Immature natural killer cell (primary cell): Measurements from ENCODE around the gene RASD2. TPM values are rescaled to one million over a fixed set of nuclear protein-coding genes. Genes with fewer than 3 reads are reported as not detected.

Experiments used
- DNase-seq, 3 donors: peaks; one replicate each; pipeline ENCODE4 v3.0.0; 2022; ENCODE audit warnings: mixed read lengths in 1 of 3
- H3K27ac Mint-ChIP-seq, 6 donors: one replicate each; pipeline ENCODE4 v1.8.0; 2020; ENCODE audit warnings: mixed read lengths in 6 of 6, mild to moderate bottlenecking in 5 of 6, inconsistent platforms in 4 of 6, moderate library complexity in 3 of 6
- H3K27me3 Mint-ChIP-seq, 3 donors: one replicate each; pipeline ENCODE4 v1.8.0; 2020 to 2021; ENCODE audit warnings: low read depth in 3 of 3, mild to moderate bottlenecking in 3 of 3, mixed read lengths in 3 of 3, moderate library complexity in 3 of 3, inconsistent platforms in 1 of 3
- H3K36me3 Mint-ChIP-seq, 3 donors: one replicate each; pipeline ENCODE4 v1.8.0; 2020; ENCODE audit warnings: mixed read lengths in 3 of 3, inconsistent platforms in 2 of 3, mild to moderate bottlenecking in 2 of 3
- H3K4me1 Mint-ChIP-seq, 2 donors: one replicate each; pipeline ENCODE4 v1.8.0; 2020; ENCODE audit warnings: inconsistent platforms in 2 of 2, mild to moderate bottlenecking in 2 of 2, mixed read lengths in 2 of 2, moderate library complexity in 1 of 2
- H3K4me3 Mint-ChIP-seq, 5 donors: one replicate each; pipeline ENCODE4 v1.8.0; 2020; ENCODE audit warnings: mild to moderate bottlenecking in 5 of 5, mixed read lengths in 5 of 5, inconsistent platforms in 3 of 5, moderate library complexity in 3 of 5
- H3K9me3 Mint-ChIP-seq, 6 donors: one replicate each; pipeline ENCODE4 v1.8.0; 2020; ENCODE audit warnings: mild to moderate bottlenecking in 6 of 6, mixed read lengths in 6 of 6, inconsistent platforms in 4 of 6, moderate library complexity in 3 of 6
- polyA plus RNA-seq, 3 donors: library from polyadenylated mRNA; unstranded; fragments of 300-500 nt; fragmentation: Illumina TruSeq; gene quantifications; one replicate each; pipeline ENCODE4 v1.2.3, GENCODE V29; 2021

RASD2 gene
- polyA plus RNA-seq, 3 donors from 2014 or later, result not detected

DNA sequence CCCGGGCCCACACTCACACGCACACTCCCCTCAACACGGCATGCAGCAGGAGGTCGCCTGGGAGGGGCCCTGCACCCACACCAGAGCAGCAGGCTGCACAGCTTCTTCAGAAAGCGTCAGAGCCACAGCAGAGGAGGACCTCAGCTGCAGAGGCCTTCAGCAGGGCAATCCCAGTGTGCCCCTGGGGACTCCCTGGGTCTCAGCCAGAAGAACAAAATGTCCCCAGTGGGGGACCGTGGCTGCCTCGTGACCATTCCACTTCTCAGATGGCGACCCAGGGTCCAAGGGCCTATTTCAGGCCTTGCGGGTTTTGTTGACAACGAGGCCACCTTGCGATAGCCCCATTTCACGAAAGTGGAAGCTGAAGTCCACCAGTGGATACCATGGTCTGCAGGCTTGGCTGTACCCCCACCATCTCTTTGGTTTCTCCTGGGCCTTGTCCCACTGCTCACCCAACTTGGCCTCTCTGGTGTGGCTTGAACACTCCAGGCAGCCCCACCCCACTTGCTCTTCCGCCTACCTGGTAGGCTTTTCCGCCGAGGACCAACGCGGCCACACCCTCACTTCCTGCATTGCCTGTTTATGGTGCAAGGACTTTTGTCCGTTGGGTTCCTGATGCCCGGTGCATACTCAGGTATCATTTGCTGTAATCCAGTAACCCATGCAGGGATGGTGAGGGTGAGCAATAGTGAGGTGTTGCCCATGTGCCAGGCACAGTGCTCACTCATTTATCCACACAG, 38.4 kb downstream of the RASD2 start:
- H3K4me1 Mint-ChIP-seq, result no peaks in the 10 kb centered on the region
- H3K27ac Mint-ChIP-seq, result no peak overlapping the region
- peaks cover 0 to 4% (median 3%) of the 10 kb centered on the region in 3 donors for H3K27me3 Mint-ChIP-seq
- H3K4me3 Mint-ChIP-seq, result no peak overlapping the region
- peaks cover 0 to 2% (median 0%) of the 10 kb centered on the region in 6 donors for H3K9me3 Mint-ChIP-seq
- DNase-seq, result no peak
- H3K36me3 Mint-ChIP-seq, result no peaks in the 10 kb centered on the region

DNA sequence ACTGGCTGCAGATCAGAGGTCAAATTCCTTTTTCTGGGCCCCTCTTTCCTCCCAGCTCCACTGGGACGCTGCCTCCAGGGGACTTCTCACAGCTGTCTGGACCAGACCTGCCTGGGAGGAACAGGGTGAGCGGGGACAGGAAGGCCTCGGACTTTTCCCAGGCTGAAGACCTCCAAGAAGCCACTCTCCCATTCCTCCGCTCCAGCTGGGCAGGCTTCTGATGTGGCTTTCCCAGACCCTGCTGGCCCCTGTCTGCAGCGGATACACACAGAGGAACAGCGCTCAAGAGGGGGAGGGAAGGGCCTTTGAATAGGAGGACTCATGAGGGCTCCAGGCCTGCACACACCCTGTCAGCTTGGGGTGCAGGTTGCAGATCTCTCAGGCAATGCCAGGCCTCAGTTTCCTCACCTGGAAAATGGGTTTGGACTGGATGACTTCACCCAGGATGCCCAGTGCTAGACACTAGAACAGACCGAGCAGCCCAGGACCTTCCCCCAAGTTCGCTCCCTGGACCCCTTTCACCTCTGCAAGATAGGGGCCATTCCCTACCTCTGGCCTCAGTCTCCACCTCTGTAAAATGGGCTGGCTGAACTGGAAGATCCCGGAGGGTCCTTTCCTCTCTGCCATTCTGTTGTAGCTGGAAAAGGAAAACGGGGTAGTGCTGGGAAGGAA, 39.9 kb downstream of the RASD2 start:
- Mint-ChIP-seq H3K36me3 (no peaks in the 10 kb centered on the region), H3K4me1 (no peaks in the 10 kb centered on the region), H3K27me3 (peaks cover 0 to 4% (median 3%) of the 10 kb centered on the region in 3 donors), H3K9me3 (peaks cover 0 to 2% (median 0%) of the 10 kb centered on the region in 6 donors), H3K4me3 (no peak overlapping the region), H3K27ac (no peak overlapping the region)
- no peak for DNase-seq

DNA sequence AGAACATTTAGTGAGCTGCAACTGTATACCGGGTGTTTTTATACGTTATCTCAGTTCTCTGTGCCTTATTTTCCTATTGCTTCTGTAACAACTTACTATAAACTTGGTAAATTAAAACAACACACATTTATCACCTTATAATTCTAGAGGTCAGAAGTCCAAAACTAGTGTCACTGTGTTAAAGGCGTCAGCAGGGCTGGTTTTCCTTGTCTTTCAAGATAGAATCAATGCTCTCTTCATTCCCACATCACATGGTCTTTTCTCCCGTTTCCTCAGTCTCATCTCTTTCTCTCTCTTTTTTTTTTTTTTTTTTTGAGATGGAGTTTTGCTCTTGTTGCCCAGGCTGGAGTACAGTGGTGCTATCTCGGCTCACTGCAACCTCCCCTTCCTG, 40.4 kb downstream of the RASD2 start:
- Mint-ChIP-seq H3K27ac (no peak overlapping the region), H3K4me3 (no peak overlapping the region), H3K4me1 (no peaks in the 10 kb centered on the region), H3K9me3 (peaks cover 0 to 2% (median 0%) of the 10 kb centered on the region in 6 donors), H3K27me3 (peaks cover 0 to 4% (median 3%) of the 10 kb centered on the region in 3 donors), H3K36me3 (no peaks in the 10 kb centered on the region)
- DNase-seq, result no peak

DNA sequence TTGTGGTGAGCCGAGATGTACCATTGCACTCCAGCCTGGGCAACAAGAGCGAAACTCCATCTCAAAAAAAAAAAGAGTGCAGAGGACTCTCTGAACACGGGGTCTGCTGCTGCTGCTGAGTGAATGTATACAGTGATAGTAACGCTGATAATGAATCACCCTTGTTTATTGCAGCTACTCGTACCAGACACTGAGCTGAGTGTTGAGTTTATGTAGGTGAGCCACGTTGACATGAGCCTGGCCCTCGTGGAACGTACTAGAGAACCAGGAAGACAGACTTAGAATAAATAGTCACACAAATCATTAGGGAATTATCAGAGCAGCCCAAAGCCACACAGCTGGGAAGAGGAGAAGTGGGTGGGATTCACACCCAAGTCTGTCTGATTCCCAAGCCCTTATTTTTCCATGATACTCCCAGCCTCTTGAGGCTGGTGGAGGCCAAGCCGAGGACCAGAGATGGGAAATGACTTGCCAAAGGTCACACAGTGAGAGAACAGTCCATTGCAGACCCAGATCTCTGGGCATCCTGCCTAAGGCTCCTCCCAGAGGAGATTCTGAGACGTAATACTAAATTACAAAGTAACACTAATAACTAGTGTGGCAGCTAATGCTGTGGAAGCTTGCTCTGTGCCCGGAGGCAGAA, 41.7 kb downstream of the RASD2 start:
- Mint-ChIP-seq H3K4me3 (no peak overlapping the region), H3K4me1 (no peaks in the 10 kb centered on the region), H3K36me3 (no peaks in the 10 kb centered on the region), H3K9me3 (peaks cover 0 to 2% (median 0%) of the 10 kb centered on the region in 6 donors), H3K27me3 (peaks cover 0 to 4% (median 0%) of the 10 kb centered on the region in 3 donors), H3K27ac (no peak overlapping the region)
- no peak for DNase-seq

DNA sequence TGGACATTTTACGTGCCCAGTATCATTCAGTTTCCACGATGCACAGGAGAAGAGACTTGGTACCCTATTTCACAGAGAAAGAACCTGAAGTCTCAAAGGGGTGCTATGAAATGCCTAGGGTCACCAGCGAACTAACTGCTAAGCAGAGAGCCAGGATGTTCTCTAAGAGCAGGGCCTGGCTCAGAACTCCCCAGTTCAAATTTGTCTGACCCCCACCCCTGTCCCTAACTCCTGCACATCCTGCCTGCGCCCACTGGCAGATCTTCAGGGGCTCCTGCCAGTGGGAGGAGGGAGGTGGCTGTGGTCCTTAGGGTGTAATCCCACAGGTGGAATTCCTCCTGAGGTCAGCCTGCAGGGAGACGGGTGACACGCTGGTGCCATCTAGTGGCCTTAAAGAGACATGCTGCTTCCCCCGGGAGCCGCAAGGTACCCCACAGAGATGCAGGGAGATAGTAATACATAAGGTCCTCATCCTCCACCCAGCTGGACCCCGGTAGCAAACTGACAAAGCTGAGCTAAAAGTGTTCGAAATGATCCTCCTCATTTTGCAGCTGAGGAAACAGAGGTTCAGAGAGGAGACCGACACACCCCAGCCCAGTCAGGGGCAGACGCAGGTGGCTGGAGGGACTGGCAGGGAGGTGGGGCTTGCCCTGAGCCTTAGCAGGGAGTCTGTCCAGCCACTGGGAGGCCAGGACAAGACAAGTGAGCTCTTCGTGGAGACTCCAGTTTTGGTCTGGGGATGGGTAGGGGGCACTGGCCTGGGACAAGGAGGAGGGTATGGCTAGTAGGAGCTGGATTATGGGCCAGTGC, 42.4 kb downstream of the RASD2 start:
- Mint-ChIP-seq H3K27me3 (peaks cover 0 to 2% (median 0%) of the 10 kb centered on the region in 3 donors), H3K9me3 (peaks cover 0 to 2% (median 0%) of the 10 kb centered on the region in 6 donors), H3K36me3 (no peaks in the 10 kb centered on the region), H3K27ac (no peak overlapping the region), H3K4me3 (no peak overlapping the region), H3K4me1 (no peaks in the 10 kb centered on the region)
- DNase-seq, result peak; percentile 44 to 50 (median 46)

DNA sequence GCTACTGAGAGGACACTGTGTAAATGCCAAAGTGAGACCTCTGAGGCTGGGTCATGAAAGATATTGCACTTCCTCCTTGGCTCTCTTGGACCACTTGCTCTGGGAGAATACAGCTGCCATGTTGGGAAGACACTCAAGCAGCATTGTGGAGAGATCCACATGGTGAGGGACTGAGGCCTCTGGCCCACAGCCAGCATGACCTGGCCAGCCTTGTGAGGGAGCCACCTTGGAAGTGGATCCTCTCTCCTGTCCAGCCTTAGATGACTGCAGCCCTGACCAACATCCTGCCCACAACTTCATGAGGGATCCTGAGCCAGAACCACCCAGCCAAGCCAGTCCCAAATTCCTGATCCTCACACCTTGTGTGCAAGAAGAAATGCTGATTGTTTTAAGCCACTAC, 46.1 kb downstream of the RASD2 start:
- peak overlapping the region in 1 of 6 donors; percentile 35 for H3K27ac Mint-ChIP-seq
- H3K9me3 Mint-ChIP-seq, result peaks cover 0 to 2% (median 0%) of the 10 kb centered on the region in 6 donors
- H3K4me1 Mint-ChIP-seq, result no peaks in the 10 kb centered on the region
- H3K4me3 Mint-ChIP-seq, result no peak overlapping the region
- no peak for DNase-seq
- H3K27me3 Mint-ChIP-seq, result no peaks in the 10 kb centered on the region
- no peaks in the 10 kb centered on the region for H3K36me3 Mint-ChIP-seq

DNA sequence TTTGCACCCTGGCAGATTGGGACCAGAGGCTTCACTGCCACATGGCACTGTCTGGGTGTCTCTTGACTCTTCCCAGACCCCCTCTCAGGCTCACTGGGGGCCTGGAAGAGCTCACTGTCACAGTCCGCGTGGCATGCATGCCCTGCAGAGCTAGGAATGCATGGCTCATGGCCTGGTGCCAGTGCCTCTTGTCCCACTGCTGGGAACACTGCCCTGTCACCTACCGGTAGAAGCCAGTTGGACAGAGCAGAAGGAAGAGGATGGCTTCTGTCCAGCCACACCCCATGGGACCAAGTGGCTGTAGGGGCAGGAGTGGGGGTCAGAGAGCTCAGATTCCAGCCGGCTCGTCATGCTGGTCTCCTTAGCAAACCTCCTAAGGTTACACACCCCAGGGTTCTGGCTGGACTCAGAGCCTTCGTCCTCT, 46.8 kb downstream of the RASD2 start:
- Mint-ChIP-seq H3K27me3 (peaks cover 0 to 2% (median 0%) of the 10 kb centered on the region in 3 donors), H3K4me1 (no peaks in the 10 kb centered on the region), H3K36me3 (no peaks in the 10 kb centered on the region), H3K9me3 (peaks cover 0 to 2% (median 0%) of the 10 kb centered on the region in 6 donors), H3K4me3 (no peak overlapping the region), H3K27ac (no peak overlapping the region)
- no peak for DNase-seq

DNA sequence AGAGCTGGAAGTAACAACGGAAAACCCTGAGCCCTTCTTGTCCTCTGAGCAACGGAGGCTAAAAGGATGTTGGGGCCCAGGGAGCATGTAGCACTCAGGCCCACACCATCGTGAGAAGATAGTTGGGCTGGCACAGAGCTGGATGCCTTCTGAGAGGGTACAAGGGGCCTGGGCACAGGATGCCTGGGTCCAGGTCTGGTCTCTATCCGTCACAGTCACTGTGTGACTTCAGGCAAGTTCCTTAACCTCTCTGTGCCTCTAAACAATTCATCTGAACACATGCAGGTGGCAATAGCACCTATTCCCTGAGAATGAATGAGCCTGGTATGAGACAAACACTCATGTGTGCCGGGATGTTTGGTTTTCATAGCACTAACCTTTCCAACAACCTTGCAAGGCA, 47.3 kb downstream of the RASD2 start:
- DNase-seq, result no peak
- peaks cover 0 to 2% (median 0%) of the 10 kb centered on the region in 6 donors for H3K9me3 Mint-ChIP-seq
- no peaks in the 10 kb centered on the region for H3K36me3 Mint-ChIP-seq
- H3K4me1 Mint-ChIP-seq, result no peaks in the 10 kb centered on the region
- H3K27ac Mint-ChIP-seq, result no peak overlapping the region
- no peak overlapping the region for H3K4me3 Mint-ChIP-seq
- H3K27me3 Mint-ChIP-seq, result peaks cover 0 to 4% (median 0%) of the 10 kb centered on the region in 3 donors

DNA sequence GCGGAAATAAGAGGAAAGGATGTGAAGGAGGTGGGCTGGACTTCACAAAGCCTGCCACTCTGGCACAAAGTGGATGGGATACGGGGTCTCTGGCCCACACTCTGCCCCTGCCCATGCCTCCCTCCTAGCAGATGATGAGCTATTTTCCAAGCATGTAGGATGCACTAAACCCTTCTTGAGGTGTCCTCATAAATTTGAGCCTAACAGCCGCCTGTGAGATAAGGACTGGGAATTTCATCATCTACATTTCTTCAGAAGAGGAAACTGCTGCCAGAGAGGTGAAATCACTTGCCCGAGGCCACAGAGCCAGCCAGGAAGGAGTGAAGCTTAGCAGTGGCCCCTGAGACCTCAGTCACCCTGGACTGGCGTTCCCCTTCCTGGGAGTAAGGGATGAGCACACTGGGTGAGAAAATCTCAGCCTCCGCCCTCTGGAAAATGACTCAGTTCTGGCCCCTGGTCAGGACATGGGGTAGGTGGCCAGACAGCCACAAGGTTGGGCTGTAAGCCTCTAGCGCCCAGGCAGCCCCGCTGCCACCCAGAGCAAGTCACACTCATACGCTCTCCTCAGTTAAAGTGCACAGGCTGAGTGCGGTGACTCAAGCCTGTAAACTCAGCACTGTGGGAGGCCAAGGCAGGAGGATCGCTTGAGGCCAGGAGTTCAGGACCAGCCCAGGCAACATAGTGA, 48.6 kb downstream of the RASD2 start:
- Mint-ChIP-seq H3K27ac (no peak overlapping the region), H3K27me3 (peaks cover 0 to 4% (median 0%) of the 10 kb centered on the region in 3 donors), H3K4me1 (no peaks in the 10 kb centered on the region), H3K9me3 (no peaks in the 10 kb centered on the region), H3K36me3 (no peaks in the 10 kb centered on the region), H3K4me3 (no peak overlapping the region)
- DNase-seq, result no peak

DNA sequence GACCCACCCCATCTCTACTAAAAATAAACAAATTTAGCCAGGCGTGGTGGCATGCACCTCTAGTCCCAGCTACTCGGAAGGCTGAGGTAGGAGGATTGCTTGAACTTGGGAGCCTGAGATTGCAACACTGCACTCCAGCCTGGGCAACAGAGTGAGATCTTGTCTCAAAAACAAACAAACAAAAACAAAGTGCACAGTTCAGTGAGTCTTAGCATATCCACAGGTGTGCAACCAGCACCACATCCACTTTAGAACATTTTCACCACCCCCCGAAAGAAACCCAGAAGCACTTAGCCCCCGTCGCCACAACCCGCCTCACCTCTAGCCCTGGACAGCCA, 49.1 kb downstream of the RASD2 start:
- Mint-ChIP-seq H3K36me3 (no peaks in the 10 kb centered on the region), H3K9me3 (no peaks in the 10 kb centered on the region), H3K27me3 (peaks cover 0 to 4% (median 0%) of the 10 kb centered on the region in 3 donors), H3K4me3 (no peak overlapping the region), H3K4me1 (no peaks in the 10 kb centered on the region), H3K27ac (no peak overlapping the region)
- DNase-seq, result no peak

DNA sequence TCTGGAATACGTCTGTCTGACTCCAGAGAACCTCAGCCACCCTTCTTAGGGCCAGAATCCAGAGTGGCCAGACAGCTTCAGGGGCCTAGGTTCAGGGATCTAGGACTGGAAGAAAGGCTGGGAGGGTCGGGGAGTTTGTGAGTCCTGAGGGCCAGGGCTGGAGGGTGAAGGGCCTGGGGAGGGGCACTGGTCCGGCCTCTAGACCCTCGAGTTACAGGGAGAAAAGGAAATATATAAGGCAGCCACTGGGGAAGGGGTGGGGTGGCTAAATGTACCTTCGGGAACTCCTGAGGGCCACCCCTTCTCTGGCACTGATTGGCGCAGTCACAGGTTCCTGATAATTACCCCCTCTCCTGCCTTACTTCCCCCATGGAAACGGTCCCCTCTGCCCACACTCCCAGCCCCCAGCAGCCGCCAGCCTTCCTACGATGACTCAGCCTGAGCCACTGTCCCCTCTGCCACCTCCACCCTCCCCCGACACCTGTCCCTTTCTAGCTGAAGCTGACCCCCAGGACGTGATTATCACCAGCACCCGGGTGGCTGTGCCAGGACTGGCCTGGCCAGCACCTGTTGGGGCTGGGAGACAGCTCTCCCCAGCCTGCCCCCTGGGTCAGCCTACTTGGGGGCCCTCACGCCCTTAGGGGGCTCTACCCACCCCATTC, 50.1 kb downstream of the RASD2 start:
- no peak for DNase-seq
- Mint-ChIP-seq H3K36me3 (no peaks in the 10 kb centered on the region), H3K4me1 (no peaks in the 10 kb centered on the region), H3K27ac (no peak overlapping the region), H3K4me3 (no peak overlapping the region), H3K9me3 (no peaks in the 10 kb centered on the region), H3K27me3 (peaks cover 0 to 4% (median 0%) of the 10 kb centered on the region in 3 donors)

DNA sequence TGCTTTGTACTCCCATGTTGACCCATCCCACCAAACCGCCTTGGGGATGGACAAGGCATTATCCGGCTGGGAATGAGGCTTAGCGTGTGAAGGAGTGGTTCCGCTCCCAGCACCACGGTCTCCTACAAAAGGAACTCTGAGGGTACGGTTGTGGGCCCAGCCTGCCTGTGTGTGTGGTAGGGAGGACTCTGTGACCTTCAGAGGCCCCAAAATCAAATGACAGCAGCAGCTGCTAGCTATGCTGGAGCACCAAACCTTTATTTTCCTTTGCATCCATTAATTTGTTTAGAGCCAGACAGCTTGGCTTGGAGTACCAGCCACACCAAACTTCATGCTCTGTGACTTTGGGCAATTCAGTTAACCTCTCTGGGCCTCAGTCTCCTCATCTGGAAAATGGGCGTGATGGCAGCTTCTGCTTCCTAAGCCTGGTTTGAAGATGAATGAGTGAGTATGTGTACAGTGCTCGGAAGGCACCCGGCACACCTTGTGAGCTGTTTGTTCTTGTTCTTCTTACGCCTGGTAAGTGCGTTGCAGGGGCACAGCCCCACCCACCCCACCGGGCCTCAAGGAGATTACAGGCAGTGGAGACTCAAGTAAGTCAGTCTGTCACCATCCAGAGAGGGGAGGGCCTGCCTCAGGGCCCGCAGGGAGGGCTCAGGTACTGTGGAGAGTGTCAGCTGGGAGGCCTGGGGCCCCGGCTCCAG, 51.2 kb downstream of the RASD2 start:
- DNase-seq, result no peak
- Mint-ChIP-seq H3K9me3 (no peaks in the 10 kb centered on the region), H3K4me1 (no peaks in the 10 kb centered on the region), H3K4me3 (no peak overlapping the region), H3K27me3 (peaks cover 0 to 4% (median 0%) of the 10 kb centered on the region in 3 donors), H3K27ac (no peak overlapping the region), H3K36me3 (no peaks in the 10 kb centered on the region)
